Stimulated activated CD8-positive, alpha-beta memory T cell treated with anti-CD3 and anti-CD28 coated beads, Interleukin-2, amount 100 ng/mL, for 48 hours (primary cell): ENCODE measurements around the gene ZNF428.
"Not testable (repeated sequence)": the region's sequence is repeated elsewhere in the genome, so short reads cannot be mapped to it uniquely, and the experiment has no call there.

Experiments
- DNase-seq, 2 donors: peaks; one replicate each; pipeline ENCODE4 v3.0.0-alpha.2; 2020; ENCODE audit warnings: low read depth in 2 of 2

ZNF428 gene

DNA sequence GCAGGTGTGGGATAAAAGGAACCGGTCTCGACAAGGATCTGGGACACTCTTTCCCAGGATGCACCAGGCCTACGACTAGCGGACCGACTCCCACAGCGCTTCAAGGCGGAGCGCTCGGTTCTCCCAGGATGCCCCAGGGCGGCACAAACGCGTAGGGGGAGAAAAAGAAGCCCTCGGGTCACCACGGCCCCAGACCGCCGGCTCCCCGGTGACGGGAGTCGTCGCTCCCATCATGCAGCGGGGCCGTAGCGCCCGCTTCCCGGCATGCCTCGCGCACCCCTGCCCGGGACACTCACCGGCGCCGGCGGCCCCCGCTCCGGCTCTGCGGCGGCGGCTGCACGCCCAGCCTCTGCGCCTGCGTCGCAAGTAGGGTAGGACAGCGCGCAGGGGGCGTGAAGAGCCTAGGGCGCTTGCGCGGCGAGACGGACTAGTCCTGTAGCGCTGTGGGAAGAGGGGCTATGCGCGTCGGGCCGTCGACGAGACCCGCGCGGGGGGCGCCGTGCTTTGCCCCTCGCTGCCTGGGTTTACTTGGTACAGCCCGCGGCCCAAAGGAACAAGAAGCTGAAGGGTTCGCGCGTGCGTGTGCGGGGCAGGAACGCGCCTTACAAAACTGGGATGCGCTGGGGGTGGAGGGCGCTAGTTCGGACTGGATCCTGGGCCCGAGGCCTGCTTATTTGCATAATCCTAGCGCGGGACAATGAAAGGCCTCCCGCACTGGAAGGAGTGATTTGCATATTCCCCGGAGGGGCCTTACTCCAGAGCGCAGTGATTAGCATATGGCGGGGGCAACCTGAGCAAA is at the start of gene ZNF428:
Gene ZNF428 (minus strand): TSS at position 368 of the 799 bp plus-strand sequence. CDS start 5,325 bp downstream, outside the sequence.
- peak; percentile 75 to 79 for DNase-seq

DNA sequence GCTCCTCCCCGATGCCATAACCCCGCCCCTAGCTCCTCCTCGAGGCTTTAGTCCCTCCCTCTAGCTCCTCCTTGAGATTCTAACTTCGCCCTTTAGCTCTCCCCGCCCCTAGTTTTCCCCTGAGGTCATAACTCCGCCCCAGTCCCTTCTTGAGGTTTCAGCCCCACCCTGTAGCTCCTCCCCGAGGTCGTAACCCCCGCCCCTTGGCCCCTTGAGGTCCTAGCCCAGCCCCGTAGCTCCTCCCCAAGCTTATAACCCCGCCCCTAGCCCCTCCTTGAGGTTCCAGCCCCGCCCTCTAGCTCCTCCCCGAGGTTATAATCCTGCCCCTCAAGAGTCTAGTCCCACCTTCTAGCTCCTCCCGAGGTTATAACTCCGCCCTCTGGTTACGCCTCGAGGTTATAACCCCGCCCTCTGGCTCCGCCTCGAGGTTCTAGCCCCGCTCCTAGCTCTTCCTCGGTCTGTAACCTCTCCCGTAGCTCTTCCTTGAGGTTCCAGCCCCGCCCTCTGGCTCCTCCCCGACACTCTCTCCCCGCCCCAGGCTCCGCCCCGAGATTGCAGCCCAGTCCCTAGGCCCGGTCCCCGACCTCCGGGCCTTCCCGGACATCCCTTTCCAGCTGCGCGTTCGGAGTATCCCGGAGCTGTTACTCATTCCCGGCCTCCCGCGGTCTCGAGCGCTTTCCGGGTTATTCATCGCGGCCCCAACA is 49.1 kb upstream of the ZNF428 start:
- peak; percentile 87 to 97 for DNase-seq

- DNase-seq, result no peak
Observed at GRCh38 chr19:43667876-43668405, 48.5 kb upstream of the ZNF428 start.

GRCh38 chr19:43667126-43667875 is 47.9 kb upstream of the ZNF428 start:
- DNase-seq, result no peak

- no peak for DNase-seq
Observed at GRCh38 chr19:43664018-43664417, 44.6 kb upstream of the ZNF428 start.

DNA sequence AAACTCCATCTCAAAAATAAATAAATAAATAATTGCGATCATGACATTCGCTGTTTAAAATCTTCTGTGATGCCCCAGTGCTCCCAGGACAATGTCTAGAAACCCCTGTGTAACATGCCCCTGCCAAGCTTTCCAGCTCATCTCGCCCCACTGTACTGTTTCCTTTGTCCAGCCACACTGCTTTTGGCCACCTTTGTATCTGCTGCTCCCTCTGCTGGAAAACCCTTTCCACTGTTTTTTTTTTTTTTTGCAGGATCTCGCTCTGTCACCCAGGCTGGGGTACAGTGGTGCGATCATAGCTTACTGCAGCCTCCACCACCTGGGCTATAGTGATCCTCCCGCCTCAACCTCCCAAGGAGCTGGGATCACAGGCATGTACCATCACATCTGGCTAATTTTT is 43.1 kb upstream of the ZNF428 start:
- no peak for DNase-seq

- DNase-seq, result no peak
Observed at GRCh38 chr19:43660971-43661360, 41.5 kb upstream of the ZNF428 start.

DNA sequence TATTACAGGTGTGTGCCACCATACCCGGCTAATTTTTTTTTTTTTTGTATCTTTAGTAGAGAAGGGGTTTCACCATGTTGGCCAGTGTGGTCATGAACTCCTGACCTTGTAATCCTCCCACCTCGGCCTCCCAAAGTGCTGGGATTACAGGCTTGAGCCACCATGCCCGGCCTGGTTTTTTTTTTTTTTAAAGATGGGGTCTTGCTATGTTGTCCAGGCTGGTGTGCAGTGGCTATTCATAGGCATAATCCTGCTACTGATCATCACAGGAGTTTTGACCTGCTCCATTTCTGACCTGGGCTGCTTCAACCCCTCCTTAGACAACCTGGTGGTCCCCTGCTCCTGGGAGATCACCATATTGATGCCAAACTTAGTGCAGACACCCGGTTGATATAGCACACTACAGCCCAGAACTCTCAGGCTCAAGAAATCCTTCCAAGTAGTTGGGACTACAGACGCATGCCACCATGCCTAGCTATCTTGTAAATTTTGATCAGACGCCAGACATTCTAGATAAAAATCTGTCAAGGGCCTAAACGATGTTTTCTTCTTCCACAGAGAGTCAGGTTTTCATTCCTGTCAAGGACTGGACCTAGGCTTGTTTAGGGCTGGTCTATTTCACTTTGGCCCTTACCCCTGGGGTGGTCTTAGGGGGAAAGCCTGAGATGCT is 41.0 kb upstream of the ZNF428 start:
- no peak for DNase-seq

DNA sequence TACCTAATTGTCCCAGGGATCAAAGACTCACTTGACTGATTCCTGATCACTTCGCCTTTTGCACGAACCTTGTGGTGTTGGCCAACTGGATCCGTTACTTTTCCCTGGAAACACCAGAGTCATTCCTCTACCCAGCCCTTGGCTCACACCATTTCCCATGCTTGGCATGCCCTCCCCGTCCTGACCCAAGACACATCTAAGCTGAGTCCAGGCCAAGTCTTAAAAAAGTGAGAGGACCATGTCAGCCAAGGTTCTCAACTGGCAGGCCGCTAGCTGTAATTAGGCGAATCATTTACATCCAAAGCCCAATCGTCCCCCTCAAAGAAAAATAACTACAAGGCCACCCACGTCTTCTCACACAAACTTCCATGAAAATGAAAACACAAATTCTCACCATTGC is 39.1 kb upstream of the ZNF428 start:
- DNase-seq, result no peak

DNA sequence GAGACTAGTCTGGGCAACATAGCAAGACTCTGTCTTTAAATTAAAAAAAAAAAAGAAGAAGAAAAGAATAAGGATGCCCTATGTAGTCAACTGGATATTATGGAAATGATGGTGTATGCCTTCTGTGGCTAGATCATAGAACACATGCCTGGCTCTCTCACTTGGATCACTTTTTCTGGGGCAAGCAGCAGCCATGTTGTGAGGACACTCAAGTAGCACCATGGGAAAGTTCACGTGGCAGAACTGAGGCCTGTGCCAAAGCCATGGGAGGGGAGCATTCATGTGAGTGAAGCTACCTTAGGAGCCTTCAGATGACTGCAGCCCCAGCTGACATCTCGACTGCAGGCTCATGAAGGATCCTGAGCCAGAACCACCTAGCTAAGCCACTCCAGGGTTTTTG is 38.6 kb upstream of the ZNF428 start:
- no peak for DNase-seq

GRCh38 chr19:43656436-43656835 is 37.0 kb upstream of the ZNF428 start:
- DNase-seq, result no peak

DNA sequence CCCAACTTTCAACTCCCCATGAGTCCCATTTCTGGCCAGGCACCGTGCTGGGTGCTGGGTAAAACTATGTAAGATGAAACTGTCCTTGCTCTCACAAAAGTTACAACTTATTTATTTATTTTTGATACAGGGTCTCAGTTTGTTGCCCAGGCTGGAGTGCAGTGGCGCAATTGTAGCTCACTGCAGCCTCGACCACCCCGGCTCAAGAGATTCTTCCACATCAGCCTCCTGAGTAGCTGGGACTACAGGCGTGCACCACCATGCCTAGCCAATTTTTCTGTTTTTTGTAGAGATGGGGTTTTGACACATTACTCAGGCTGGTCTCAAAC is 33.1 kb upstream of the ZNF428 start:
- DNase-seq, result no peak

GRCh38 chr19:43651758-43652545 is 32.5 kb upstream of the ZNF428 start:
- DNase-seq, result peak in 1 of 2 donors; percentile 26

DNA sequence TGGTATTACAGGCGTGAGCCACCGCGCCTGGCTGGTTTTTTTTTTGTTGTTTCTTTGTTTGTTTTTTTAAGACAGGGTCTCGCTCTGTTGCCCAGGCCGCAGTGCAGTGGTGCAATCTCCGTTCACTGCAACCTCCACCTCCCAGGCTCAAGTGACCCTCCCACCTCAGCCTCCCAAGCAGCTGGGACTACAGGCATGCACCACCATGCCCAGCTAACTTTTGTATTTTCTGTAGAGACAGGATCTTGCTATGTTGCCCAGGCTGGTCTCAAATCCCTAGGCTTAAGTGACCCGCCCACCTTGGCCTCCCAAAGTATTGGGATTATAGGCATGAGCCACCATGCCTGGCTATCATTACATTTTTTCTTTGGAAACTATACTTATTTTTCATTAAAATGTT is 30.8 kb upstream of the ZNF428 start:
- DNase-seq, result not testable (repeated sequence)

GRCh38 chr19:43649514-43649913 is 30.1 kb upstream of the ZNF428 start:
- no peak for DNase-seq

- no peak for DNase-seq
Observed at GRCh38 chr19:43648633-43649032, 29.2 kb upstream of the ZNF428 start.

DNA sequence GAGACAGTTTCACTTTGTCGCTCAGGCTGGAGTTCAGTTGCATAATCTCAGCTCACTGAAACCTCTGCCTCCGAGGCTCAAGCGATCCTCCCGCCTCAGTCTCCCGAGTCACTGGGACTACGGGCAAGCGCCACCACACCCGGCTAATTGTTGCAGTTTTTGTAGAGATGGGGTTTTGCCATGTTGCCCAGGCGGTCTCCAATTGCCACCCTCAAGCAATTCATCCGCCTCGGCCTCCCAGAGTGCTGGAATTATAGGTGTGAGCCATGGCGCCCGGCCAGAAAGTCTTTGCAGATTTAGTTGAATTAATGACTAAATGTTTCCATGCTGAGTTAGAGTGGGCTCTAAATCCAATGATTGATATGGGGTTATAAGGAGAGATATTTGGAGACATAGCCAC is 24.8 kb upstream of the ZNF428 start:
- no peak for DNase-seq

GRCh38 chr19:43643326-43643725 is 23.9 kb upstream of the ZNF428 start:
- no peak for DNase-seq

- no peak for DNase-seq
Observed at GRCh38 chr19:43642531-43642930, 23.1 kb upstream of the ZNF428 start.

DNA sequence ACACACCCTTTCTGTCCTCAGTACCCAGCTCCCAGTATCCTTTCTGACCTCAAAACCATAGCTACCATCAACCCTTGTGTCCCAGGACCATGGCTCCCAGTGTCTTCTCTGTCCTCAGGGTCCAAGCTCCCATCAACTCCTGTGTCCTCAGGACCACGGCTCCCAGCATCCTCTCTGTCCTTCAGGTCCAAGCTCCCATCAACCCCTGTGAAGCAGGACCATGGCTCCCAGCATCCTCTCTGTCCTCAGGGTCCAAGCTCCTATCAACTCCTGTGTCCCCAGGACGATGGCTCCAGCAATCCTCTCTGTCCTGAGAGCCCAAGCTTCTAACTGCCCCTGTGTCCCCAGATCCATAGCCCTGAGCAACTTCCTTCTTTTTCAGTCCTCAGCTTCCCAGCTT is 21.9 kb upstream of the ZNF428 start:
- DNase-seq, result no peak

DNA sequence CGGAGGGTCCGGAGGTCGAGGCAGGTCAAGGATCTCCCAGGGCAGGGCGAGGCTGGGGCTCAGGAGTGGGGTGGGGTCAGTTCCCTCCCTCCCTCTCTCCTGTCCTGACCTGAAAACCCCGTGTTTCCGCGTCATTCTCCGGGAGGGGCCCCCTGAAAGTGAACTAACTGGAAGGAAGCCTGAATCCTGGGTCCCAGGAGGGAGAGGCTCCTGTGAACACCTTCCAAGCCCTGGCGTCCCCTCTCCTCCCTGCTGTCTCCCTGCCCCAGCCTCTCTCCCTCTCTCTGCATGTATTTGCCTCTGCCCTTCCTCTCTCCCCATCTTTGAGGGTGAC is 21.0 kb upstream of the ZNF428 start:
- DNase-seq, result no peak
